ENCODE results near the gene TMEM72. TPM values are rescaled to one million over a fixed set of nuclear protein-coding genes. Genes with fewer than 3 reads are reported as not detected.

The TMEM72 gene
- total RNA-seq, 1 experiment from 2014 or later, result not detected

DNA sequence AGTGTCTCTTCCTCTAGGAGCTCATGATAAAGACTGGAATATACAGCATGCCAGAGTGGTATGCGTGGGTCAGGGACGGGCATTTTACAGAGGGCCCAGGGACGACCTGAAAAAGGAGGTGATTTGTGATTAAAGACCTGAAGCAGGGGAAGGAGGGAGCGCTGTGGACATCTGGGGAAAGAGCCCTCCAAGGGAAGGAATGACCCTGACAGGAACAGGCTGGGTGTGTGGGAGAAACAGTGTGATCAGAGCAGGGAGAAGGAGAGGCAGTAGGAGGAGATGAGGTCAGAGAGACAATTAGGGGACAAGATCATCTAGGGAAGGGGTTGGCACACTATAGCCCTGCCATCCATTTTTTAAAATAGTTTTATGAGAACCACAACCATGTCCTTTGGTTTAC, 45.1 kb downstream of the TMEM72 start:
- no peak overlapping the region for H3K4me3 Mint-ChIP-seq

More for the DNA sequence above, 45.1 kb downstream of the TMEM72 start:
- H3K36me3 Mint-ChIP-seq (ENCODE audit: insufficient read depth in 1 of 3, low read depth in 3 of 3), result peaks cover 5 to 18% (median 9%) of the 10 kb centered on the region in 3 experiments; a peak in 6 of 7 replicates
- H3K23ac ChIP-seq (ENCODE audit: insufficient read length, low read depth, low read length), result no peak overlapping the region
- no peak overlapping the region for H2BK120ac ChIP-seq (ENCODE audit: low read depth, low read length, poor library complexity, severe bottlenecking)
- no peak overlapping the region for H2AK5ac ChIP-seq (ENCODE audit: insufficient read length, low read length)
- H2BK5ac ChIP-seq (ENCODE audit: insufficient read length, low read length), result no peak overlapping the region
- no peak overlapping the region for H3K9ac ChIP-seq (ENCODE audit: extremely low read depth, insufficient read length, low read length)
- H3K23me2 ChIP-seq (ENCODE audit: insufficient read length, low read depth, low read length, poor library complexity, severe bottlenecking), result peaks cover 11% of the 10 kb centered on the region
- no peaks in the 10 kb centered on the region for H3K79me1 ChIP-seq (ENCODE audit: insufficient read depth, low read depth, low read length, poor library complexity, severe bottlenecking)
- no peak overlapping the region for H2BK12ac ChIP-seq (ENCODE audit: insufficient read length, low read depth, low read length)
- no peaks in the 10 kb centered on the region for H3K79me2 ChIP-seq (ENCODE audit: insufficient read depth, low read length)
- no peaks in the 10 kb centered on the region for H3K9me3 ChIP-seq (ENCODE audit: control insufficient read depth, low read depth, low read length)
- no peaks in the 10 kb centered on the region for H3K27me3 ChIP-seq (ENCODE audit: insufficient read depth, low read length)
- peak overlapping the region in 1 of 3 experiments; percentile 4; a peak in 2 of 7 replicates for H3K27ac Mint-ChIP-seq
- H3K27me3 Mint-ChIP-seq (ENCODE audit: low read depth), result peaks cover 12% of the 10 kb centered on the region
- H2AFZ ChIP-seq (ENCODE audit: low read length), result no peak overlapping the region
- no peak overlapping the region for H3K18ac ChIP-seq (ENCODE audit: insufficient read length, low read depth, low read length)
- H2BK20ac ChIP-seq (ENCODE audit: low read depth, low read length, poor library complexity, severe bottlenecking), result no peak overlapping the region
- WGBS (ENCODE audit: extremely low coverage, insufficient read length, low lambda C conversion rate), result no CpG with 5 or more reads among the region's 4 CpGs
- no peak overlapping the region for H3T11ph ChIP-seq (ENCODE audit: low read length)
- no peak overlapping the region for H2BK15ac ChIP-seq (ENCODE audit: low read depth, low read length)
- no peak overlapping the region for H4K5ac ChIP-seq (ENCODE audit: insufficient read length, low read depth, low read length)
- H3K4ac ChIP-seq (ENCODE audit: low read depth, low read length), result no peak overlapping the region
- H3K27ac ChIP-seq (ENCODE audit: insufficient read length, low read depth, low read length), result no peak overlapping the region
- H4K20me1 ChIP-seq (ENCODE audit: control insufficient read depth, insufficient read depth, insufficient read length), result no peaks in the 10 kb centered on the region
- H3K4me1 Mint-ChIP-seq, result peaks cover 38% of the 10 kb centered on the region in 2 experiments
- no peak overlapping the region for H3K4me2 ChIP-seq (ENCODE audit: insufficient read depth, insufficient read length, low read length)
- no peak overlapping the region for H3K14ac ChIP-seq (ENCODE audit: insufficient read depth, low read length)
- H4K8ac ChIP-seq (replicated peaks; ENCODE audit: insufficient read length, low read depth, low read length), result no peak overlapping the region
- H3K56ac ChIP-seq (ENCODE audit: insufficient read length, low read depth, low read length), result no peak overlapping the region
- TF ChIP-seq, protein P1, sequence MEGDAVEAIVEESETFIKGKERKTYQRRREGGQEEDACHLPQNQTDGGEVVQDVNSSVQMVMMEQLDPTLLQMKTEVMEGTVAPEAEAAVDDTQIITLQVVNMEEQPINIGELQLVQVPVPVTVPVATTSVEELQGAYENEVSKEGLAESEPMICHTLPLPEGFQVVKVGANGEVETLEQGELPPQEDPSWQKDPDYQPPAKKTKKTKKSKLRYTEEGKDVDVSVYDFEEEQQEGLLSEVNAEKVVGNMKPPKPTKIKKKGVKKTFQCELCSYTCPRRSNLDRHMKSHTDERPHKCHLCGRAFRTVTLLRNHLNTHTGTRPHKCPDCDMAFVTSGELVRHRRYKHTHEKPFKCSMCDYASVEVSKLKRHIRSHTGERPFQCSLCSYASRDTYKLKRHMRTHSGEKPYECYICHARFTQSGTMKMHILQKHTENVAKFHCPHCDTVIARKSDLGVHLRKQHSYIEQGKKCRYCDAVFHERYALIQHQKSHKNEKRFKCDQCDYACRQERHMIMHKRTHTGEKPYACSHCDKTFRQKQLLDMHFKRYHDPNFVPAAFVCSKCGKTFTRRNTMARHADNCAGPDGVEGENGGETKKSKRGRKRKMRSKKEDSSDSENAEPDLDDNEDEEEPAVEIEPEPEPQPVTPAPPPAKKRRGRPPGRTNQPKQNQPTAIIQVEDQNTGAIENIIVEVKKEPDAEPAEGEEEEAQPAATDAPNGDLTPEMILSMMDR (conservative IDR thresholded peaks at IDR 0.05), result no peak
- H3K9me3 Mint-ChIP-seq, result no peaks in the 10 kb centered on the region
- H3K4me1 ChIP-seq (ENCODE audit: insufficient read depth, low read length), result peaks cover 15% of the 10 kb centered on the region
- no peak overlapping the region for H4K91ac ChIP-seq (ENCODE audit: insufficient read length, low read depth, low read length)
- DNase-seq, result peak; percentile 5

Measured in H9 (cell line).